NCI-H187 (cell line): ENCODE results near the gene SNIP1.
"Not testable (repeated sequence)": the region's sequence is repeated elsewhere in the genome, so short reads cannot be mapped to it uniquely, and the experiment has no call there.

Experiments used
- DNase-seq, 2 experiments: peaks; one replicate each; lab custom pipeline; 2025; lab: John Stamatoyannopoulos, UW

The SNIP1 gene, protein sequence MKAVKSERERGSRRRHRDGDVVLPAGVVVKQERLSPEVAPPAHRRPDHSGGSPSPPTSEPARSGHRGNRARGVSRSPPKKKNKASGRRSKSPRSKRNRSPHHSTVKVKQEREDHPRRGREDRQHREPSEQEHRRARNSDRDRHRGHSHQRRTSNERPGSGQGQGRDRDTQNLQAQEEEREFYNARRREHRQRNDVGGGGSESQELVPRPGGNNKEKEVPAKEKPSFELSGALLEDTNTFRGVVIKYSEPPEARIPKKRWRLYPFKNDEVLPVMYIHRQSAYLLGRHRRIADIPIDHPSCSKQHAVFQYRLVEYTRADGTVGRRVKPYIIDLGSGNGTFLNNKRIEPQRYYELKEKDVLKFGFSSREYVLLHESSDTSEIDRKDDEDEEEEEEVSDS

GRCh38 chr1:37553927-37554808 lies at the start of gene SNIP1:
Gene SNIP1, minus strand, starts transcription at chr1:37554293. Its CDS starts 64 bp downstream, at chr1:37554229.
- DNase-seq = peak; percentile 36 to 82

GRCh38 chr1:37602750-37603694 lies 48.9 kb upstream of the SNIP1 start:
- DNase-seq = peak in 1 of 2 experiments; percentile 11

DNA sequence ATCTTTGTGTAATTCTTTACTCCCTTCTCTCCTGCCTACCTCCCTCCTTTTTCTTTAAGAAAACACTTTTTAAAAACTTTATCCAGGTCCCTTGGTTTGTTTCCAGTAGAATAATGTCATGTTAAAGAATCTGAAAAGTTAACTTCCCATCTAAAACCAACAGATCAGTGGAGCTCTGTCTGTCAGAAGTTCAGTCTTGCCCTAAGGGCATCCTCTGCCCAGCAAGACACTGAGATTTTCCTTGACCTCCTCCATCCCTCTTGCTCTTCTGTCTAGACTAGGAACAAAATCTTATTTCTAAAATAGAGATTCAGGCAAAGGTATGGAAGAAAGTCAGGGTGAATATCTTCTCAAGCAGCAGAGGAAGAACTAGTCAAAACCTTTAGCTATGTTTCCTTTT lies 47.3 kb upstream of the SNIP1 start:
- no peak for DNase-seq

- DNase-seq = no peak
Measured at GRCh38 chr1:37599940-37600339, 45.8 kb upstream of the SNIP1 start.

GRCh38 chr1:37596182-37596667 lies 42.1 kb upstream of the SNIP1 start:
- DNase-seq = no peak

DNA sequence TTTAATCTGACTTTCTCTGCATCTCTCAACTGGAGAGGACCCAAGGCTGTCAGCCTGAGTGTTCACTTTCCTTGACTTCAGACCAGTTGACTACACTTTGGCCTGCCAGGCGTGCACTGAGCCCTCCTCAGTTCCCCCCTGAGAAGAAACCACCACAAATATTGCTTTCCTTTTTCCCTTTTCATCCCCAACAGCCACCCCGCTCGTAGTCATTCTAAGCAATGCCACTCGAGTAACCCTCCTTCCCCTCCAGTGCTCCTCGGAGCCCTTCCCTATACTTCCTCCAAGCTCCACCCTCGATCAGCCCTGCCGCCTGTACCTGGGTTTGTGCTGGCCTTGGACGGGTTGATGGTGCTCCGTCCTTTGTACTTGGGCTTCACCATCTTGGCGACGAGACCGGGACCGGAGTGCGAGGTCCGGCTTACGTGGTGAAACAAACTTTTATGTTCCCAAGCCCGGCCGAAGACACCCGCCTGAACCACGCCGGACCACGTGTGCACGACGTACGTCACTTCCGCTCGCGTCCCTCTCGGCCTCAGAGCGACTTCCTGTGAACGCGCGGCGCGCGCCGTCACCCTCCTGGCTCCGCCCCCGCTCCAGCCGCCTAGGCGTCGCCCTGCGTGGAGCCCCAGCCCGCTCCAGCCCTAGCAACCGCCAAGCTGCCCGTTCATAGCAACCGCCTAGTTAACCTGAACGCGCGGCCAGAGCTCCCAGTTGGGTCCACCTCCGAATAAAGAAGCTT lies 41.5 kb upstream of the SNIP1 start, which contains the start of gene GNL2:
GNL2 (minus strand) TSS at position 498 of the 742 bp plus-strand sequence; CDS start at position 383, 115 bp downstream.
- peak; percentile 84 to 90 for DNase-seq

DNA sequence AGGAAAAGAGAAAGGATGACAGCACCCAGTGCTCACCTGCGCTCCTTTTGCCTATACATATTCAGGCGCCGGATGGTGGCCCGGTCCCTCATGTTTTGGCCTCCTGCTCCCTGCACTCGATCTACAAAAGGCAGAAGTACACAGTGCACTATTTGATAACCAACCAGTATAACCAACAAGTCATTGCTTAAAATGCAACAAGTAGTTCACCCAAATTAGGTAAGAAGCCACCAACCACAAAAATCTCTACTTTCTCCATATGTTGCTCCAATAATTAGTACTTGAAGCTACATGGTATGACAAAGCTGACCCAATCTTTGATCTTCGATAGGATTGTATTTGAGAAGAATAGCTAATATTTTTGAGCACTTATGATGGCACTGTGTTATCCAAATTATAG lies 39.6 kb upstream of the SNIP1 start:
- no peak for DNase-seq

- no peak for DNase-seq
Measured at GRCh38 chr1:37588939-37589338, 34.8 kb upstream of the SNIP1 start.

GRCh38 chr1:37584544-37584943 lies 30.5 kb upstream of the SNIP1 start:
- not testable (repeated sequence) for DNase-seq

DNA sequence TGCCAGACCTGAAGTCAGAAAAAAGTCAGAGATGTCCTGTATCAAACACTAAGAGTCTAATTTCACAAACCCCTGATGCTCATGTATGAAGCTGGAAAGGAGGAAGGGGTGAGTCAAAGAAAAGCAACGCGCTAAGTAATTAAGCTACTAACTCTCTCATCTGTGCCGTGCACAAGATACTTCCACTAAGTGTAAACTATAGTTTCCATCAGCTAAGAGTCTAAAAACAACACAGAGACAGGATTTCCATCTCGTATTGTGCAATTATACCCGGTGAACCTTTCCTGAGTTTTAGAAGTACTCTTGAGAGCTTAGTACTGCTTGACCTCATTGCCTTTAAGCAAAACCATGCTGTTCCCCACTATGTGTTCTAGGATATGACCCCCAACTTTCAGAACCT lies 21.6 kb upstream of the SNIP1 start:
- DNase-seq = no peak

DNA sequence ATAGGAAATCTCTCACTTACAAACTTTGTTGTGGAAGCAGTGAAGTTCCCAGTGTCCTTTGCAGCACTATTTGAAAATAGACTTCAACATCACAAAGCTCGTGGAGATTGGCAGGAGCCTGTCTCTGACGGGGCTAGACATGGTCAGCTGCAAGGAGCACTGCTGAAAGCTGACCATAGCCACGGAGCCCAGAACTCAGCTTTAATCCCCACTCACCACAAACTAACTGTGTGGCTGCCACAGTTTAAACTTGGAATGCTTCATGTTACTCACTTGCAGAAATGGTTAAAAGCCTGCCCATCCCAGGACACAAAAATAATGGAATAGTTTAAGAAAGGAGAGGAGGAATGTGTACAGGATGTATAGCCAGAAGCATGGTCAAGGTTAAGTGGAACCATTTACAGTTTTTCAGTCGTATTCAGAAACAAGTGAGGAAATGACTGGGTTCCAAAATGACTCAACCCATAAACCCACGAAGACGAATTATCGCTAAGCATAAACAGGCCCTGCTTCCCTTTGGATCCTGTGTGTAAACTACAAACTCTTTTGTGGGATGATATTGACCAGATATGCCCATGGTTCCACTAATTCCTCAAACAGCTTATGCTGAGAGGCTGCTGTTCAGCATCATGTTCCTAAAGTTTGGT lies 20.9 kb upstream of the SNIP1 start:
- DNase-seq = no peak

DNA sequence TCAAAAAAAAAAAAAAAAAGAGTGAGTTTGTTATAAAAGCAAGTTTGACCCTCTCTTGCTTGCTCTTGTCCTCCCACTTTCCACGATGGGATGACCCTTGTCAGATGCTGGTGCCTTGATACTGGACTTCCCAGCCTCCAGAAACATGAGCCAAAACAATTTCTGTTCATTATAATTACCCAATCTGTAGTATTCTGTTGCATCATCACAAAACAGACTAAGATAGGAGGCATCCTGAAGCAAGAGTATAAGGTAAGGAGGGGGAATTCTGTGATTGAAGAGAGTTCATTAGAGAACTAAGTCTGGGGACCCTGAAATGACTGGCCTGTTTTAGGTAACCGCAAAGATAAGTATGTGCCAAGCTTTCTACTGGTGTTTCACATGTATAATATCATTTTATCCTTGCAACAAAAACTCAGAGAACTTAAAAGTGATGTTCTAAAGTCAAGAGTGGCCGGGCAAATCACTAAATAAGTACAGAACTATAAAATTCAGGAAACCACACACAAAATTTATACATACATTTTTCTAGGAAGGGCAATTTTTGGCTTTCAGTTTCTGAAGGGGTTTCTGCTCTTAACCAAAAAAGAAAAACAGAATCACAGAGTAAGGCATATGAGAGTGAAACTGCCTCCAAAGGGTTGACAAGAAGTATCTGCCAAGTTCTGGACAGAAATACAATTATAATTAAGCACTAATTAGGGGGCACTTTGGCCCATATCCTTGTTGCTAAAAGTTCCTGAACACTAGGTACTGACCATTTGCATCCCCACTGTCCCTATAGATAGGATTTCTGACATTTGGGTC lies 16.6 kb upstream of the SNIP1 start:
- DNase-seq = no peak

DNA sequence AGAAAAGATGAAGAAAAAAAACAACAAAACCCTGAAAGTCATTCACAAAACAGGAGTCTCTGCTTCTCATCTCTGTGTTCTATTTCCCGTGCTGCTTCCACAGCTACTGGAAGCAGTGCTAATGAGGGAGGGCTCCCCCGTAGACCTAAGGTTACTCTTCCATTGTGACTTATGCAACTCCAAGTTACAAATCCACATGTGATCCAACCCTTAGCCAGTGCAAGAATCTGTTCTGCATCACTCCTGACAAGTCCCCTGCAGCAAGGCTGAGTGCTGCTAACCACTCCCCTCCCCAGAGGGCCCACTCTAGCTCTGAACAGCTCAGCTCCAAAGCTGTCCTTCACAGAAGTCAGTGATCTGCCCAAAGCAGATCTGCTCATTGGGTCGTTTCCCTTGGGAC lies 12.9 kb upstream of the SNIP1 start:
- DNase-seq = no peak

GRCh38 chr1:37564892-37565291 lies 10.8 kb upstream of the SNIP1 start:
- no peak for DNase-seq

DNA sequence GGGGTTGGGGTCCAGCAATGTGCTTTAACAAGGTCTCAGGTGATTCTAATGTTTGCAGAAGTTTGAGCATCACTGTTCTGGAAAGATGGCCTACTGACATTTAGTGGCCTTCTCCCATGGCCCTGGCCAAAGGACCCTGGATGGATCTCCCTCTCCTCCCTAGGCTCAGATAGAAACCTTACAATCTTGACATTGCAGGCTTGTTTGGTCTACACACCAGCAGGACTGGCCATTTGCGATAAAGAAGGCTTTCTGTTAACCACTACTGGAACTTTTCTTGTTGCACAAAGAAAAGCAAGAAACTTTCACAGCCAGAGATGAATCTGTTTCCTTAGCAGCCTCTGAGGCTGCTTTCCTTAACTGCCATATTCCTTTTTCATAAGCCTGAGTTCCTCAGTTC lies 8.9 kb upstream of the SNIP1 start:
- no peak for DNase-seq

GRCh38 chr1:37561133-37562132 lies 7.3 kb upstream of the SNIP1 start:
- DNase-seq = no peak

GRCh38 chr1:37560401-37561132 lies 6.5 kb upstream of the SNIP1 start:
- DNase-seq = no peak
